GF-D8 (cell line): ENCODE data around the gene SDSL.

Source experiments
- DNase-seq: peaks from one replicate; lab custom pipeline; 2025; lab: John Stamatoyannopoulos, UW

The SDSL gene

GRCh38 chr12:113480336-113480971 lies 58.3 kb downstream of the SDSL start:
- no peak for DNase-seq

GRCh38 chr12:113482334-113482733 lies 60.2 kb downstream of the SDSL start:
- DNase-seq: no peak

- no peak for DNase-seq
Observed at GRCh38 chr12:113485330-113485729, 63.1 kb downstream of the SDSL start.

GRCh38 chr12:113486722-113487121 lies 64.5 kb downstream of the SDSL start:
- no peak for DNase-seq
